ENCODE measurements around the gene CTSC.

- TF ChIP-seq, protein P1, sequence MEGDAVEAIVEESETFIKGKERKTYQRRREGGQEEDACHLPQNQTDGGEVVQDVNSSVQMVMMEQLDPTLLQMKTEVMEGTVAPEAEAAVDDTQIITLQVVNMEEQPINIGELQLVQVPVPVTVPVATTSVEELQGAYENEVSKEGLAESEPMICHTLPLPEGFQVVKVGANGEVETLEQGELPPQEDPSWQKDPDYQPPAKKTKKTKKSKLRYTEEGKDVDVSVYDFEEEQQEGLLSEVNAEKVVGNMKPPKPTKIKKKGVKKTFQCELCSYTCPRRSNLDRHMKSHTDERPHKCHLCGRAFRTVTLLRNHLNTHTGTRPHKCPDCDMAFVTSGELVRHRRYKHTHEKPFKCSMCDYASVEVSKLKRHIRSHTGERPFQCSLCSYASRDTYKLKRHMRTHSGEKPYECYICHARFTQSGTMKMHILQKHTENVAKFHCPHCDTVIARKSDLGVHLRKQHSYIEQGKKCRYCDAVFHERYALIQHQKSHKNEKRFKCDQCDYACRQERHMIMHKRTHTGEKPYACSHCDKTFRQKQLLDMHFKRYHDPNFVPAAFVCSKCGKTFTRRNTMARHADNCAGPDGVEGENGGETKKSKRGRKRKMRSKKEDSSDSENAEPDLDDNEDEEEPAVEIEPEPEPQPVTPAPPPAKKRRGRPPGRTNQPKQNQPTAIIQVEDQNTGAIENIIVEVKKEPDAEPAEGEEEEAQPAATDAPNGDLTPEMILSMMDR (IDR thresholded peaks at IDR 0.05) = no peak
- no peak for TF ChIP-seq POLR2A (IDR thresholded peaks at IDR 0.05)
Observed at GRCh38 chr11:88318017-88318416, 19.5 kb downstream of the CTSC start.
